HG03064 (cell line): ENCODE data around the gene MST1.

Experiments used
- ATAC-seq: cut with Tn5 transposase; IDR thresholded peaks from one replicate; pipeline ENCODE4 v1.9.1; 2021; ENCODE audit warnings: low read depth; ENCODE audit not compliant: unreplicated experiment

MST1 gene

DNA sequence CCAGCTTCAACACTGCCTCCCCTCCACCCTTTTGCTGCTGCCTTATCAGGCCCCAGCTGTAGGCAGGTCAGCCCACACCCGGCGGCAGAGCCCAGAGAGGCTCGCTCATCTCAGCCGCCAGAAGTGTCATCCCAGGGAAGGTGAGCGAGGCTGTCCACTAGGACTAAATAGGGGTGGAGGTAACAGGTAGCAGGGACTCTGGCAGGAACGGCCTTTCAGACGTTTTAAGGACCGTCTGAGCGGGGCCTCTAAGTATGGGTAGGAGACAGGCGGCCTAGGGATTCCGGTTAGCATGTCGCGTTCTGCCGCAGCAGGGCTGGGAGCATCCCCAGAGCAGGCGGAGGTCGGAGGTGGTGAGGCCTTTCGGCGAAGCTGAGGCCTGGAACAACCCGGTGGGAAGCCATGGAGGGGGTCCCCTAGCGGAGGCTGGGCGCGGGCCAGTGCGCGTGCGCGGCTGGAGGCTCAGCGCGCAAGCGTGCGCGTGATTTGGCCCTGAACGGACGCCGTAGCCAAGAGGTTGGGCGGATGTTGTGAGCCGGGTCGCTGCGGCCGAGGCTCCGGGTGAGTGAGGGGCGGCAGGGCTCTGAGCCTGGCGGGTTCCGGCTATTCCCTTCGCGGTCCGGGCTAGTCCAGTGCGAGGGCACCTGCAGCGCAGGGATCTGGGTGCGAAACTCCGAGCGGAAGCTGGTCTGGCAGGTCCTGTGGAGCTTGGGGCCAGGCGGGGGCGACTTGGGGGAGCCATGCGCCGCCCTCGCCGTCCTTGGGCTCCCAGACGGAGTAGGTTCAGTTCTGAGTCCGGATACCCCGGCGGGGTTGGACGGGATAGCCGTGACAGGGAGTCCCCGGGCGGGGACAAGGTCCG is at the start of gene MST1, which contains the start of gene RNF123:
Gene MST1 (minus strand): TSS at position 429 of the 862 bp plus-strand sequence. CDS start 783 bp downstream, outside the sequence.
Gene RNF123 (plus strand): TSS at position 512 of the 862 bp plus-strand sequence. CDS start 1,609 bp downstream, outside the sequence.
- ATAC-seq, result peak; percentile 43

- no peak for ATAC-seq
These were observed 48.9 kb upstream of the MST1 start for GRCh38 chr3:49738067-49738713.

GRCh38 chr3:49734752-49735151 is 45.5 kb upstream of the MST1 start:
- no peak for ATAC-seq

DNA sequence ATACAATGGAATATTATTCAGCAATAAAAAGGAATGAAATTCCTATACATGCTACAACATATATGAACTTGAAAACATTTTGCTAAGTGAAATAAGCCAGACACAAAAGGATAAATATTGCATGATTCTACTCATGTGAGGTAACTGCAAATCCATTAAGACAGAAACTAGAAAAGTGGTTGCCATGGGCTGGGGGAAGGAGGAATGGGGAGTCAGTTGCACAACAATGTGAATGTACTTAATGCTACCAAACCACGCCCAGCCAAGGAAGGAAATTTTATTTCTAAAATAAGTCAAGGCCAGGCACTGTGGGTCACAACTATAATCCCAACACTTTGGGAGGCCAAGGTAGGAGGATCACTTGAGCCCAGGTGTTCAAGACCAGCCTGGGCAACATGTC is 44.3 kb upstream of the MST1 start:
- no peak for ATAC-seq

DNA sequence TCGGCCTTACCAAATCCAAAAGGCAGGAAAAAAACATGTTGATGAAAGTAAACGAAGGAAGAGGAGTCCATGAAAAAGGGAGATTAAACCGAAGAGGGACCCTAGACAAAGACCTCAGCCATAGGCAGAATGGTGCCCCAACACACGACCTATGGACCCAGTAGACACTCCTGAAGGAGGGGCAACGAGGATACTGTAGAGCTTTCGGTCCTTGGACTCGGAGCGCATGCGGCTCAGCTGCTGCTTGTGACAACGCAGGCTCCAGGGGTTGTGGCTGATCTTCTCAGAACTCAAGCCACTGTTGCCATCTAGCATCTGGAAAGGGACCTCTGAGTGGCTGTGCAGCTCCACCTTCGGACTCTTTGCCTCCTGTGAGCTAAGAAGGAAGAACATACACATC is 43.3 kb upstream of the MST1 start:
- no peak for ATAC-seq

- ATAC-seq, result no peak
These were observed 40.8 kb upstream of the MST1 start for GRCh38 chr3:49729966-49730609.

GRCh38 chr3:49727924-49728361 is 38.7 kb upstream of the MST1 start:
- ATAC-seq, result no peak

DNA sequence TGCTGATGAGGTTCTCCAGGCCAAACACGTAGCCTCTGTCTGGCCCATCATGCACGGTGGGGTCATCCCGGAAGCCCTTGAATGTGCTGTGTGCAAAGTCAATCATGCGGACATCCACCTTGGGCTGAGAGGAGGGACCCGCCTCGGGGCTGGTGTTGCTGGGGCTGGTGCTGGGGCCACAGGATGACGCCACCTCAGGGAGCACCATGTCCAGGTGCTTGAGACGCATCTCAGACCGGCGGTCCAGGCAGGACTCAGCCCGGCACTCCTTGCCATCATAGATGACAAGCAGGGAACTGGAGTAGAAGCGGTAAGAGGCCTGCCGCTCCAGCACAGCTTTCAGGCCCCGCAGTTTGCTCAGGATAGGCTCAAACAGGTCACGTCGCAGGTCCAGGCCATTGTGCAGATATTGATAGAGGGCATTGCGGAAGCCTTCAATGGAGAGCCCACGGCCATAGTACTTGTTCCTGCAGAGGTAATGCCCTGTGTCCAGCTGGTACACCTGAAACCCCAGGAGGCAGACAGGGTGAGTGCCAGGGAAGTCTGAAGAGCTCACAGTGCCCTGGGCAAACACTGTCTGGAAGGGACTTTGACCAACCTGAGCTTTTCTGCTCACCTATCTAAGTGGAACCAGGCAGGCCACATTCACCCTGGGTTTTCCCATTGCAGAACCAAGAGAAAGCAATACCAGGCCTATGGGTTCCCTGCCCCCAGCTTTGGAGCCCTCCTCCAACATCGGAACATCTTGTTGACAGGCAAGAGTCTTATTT is 38.1 kb upstream of the MST1 start:
- no peak for ATAC-seq

DNA sequence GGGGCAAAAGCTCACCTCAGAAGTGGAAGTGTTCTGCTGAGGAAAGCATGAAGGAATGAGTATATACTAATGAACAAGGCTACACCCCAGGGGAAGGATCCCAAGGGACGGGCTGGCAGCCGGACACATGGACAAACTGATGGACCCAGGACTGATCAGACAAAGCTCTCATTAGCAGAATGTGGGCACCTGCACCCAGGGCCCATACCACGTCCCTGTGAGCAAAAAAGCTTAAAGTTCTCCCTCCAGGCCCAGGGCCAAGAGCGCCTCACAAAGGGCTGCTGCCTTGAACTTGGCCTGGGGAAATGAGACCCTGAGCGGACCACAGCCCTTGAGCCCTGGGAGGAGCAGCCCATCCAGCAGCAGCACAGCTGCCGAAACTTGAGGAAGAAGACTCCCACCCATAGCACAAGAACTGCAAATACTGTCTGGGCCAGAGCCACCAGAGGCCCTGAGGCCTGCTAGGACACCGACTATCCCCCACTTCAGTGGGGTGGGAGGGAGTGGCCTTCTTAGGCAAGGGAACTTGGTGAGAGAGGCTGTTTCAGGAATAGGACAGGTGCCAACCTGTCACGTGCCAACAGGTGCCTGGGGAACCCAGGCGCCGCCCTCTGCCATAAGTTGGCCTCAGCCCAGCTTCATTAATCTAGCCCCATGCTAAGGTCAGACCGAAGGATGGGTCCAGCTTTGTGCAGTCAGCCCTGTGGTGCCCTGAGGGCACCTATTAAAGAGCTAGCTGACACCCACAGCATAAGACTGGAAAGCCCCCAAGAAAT is 36.8 kb upstream of the MST1 start:
- no peak for ATAC-seq

DNA sequence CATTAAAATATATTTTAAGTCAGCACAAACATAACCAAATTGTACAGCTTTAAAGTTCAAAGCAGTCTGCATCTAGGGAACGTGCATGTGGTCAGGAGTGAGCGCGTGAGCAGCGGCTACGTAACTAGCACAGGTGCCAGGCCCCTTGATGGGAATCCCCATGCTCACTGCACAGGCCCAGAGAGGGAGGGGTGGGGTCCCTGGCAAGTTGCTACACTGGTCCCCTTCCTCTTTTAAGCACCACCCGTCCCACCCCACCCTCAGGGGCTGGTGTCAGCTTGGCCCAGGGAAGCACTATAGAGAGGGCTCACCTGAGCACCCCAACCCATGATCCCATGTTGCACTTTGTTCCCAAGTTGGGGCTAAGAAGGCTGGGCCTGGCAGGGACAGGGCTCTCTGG is 35.3 kb upstream of the MST1 start:
- no peak for ATAC-seq

DNA sequence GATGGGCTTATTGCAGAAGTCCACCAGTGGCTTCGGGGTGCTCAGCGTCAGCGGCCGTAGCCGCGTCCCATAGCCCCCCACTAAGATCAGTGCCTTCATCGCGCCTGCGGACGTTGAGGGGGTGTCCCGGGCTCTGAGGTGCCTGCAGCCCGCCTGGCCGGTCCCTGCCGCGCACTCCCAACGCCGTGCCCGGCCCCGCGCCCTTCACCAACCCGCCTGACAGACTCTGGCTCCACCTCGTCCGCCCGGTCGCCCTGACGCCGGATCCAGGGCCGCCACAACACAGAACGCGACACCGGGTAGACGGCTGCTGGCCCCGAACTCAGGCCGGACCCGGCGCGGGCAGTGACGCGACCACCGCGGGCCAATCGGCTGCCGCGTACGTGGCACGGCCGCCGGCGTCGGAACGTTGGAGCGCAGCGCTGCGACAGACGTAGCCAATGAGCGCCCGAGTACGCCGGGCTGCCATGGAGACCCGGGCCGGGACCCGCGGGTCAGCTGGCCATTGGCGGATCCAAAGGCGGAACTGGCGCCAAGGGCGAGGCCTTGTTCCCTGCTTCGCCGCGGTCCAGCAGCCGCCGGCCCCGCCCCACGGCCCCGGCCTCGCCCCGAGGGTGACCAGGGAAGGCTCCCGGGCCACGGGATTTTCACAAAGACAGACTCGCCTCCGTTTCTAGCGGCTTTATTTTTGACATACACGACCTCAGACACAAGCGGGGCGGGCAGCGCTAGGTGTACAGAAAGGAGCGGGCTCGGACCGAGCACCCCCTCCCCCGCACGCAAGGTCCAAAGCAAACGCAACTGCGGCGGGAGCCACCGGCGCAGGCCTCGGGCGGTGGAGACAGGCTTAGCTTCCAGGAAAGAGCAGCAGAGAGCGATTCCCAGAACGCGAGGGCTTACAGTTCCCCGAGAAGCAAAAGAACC is 34.6 kb upstream of the MST1 start, which contains the start of gene GMPPB:
Gene GMPPB (minus strand): TSS at position 324 of the 924 bp plus-strand sequence. CDS start 225 bp downstream, at position 99.
- ATAC-seq, result peak; percentile 69

GRCh38 chr3:49723296-49723627 is 34.0 kb upstream of the MST1 start:
- ATAC-seq, result no peak

GRCh38 chr3:49722896-49723295 is 33.6 kb upstream of the MST1 start:
- ATAC-seq, result no peak

DNA sequence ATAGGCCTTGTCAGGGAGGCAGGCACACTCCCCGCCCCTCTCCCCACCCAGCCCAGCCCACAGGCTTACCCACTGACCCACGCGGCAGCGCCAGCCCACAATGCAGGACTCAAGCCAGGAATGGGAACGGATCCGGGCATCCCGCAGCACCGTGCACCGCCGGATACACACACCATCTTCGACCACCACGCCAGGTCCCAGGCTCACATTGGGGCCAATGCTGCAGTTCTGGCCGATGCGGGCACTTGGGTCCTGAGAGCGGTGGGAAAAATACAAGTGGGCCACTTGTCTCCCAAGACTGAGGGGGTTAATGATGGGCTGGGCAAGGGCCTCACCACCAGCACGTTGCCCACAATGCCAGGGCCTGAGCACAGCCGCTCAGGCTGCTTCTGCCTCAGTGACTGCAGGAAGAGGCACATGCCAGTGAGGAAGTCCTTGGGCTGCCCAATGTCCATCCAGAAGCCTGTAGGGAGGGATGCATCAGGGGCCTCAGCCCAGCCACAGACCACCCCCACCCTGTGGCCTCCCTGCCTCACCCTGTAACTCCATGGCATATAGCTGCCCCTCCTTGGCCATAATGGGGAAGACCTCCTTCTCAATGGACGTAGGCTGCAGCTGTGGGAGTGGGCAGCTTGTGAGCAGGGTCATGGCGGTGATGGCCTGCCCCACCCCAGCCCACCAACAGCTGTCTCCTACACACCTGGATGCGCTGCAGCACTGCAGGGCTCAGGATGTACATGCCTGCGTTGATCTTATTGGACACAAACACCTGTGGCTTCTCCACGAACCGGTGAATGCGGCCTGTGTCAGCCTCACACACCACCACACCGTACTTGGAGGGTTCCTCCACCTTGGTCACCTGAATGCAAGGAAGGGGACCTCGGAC is 32.9 kb upstream of the MST1 start:
- no peak for ATAC-seq

GRCh38 chr3:49721596-49721895 is 32.3 kb upstream of the MST1 start:
- no peak for ATAC-seq

GRCh38 chr3:49720855-49721595 is 31.8 kb upstream of the MST1 start:
- no peak for ATAC-seq

GRCh38 chr3:49719214-49719884 is 30.1 kb upstream of the MST1 start, which contains the start of gene AMIGO3:
AMIGO3 (minus strand) TSS chr3:49719684; CDS start chr3:49719465, 219 bp downstream.
- peak; percentile 48 for ATAC-seq
